Effector memory CD8-positive, alpha-beta T cell (primary cell): ENCODE measurements around the gene AUTS2.

ENCODE experiments used
- ATAC-seq: fragments of 150-1000 bp; cut with Tn5 transposase; replicated peaks from 2 replicates; pipeline ENCODE4 v1.10.0; 2021; ENCODE audit warnings: mild to moderate bottlenecking, moderate library complexity
- DNase-seq, 3 experiments: peaks; one replicate each; pipeline ENCODE4 v3.0.0; 2021
- H3K27ac Mint-ChIP-seq, 2 donors: one replicate each; pipeline ENCODE4 v1.8.0; 2022; ENCODE audit warnings: mild to moderate bottlenecking in 2 of 2, mixed read lengths in 2 of 2, moderate library complexity in 2 of 2
- H3K27me3 Mint-ChIP-seq, 2 donors: one replicate each; pipeline ENCODE4 v1.8.0; 2022; ENCODE audit warnings: mixed read lengths in 2 of 2
- H3K36me3 Mint-ChIP-seq: one replicate; pipeline ENCODE4 v1.8.0; 2022; ENCODE audit warnings: mild to moderate bottlenecking, moderate library complexity, mixed read lengths; ENCODE audit not compliant: insufficient read depth
- H3K4me1 Mint-ChIP-seq, 2 donors: one replicate each; pipeline ENCODE4 v1.8.0; 2022; ENCODE audit warnings: low read depth in 2 of 2, mixed read lengths in 2 of 2
- H3K4me3 Mint-ChIP-seq, 2 donors: one replicate each; pipeline ENCODE4 v1.8.0; 2022; ENCODE audit warnings: mild to moderate bottlenecking in 2 of 2, mixed read lengths in 2 of 2, moderate library complexity in 2 of 2
- H3K9me3 Mint-ChIP-seq, 2 donors: one replicate each; pipeline ENCODE4 v1.8.0; 2022; ENCODE audit warnings: mixed read lengths in 2 of 2

Gene AUTS2

GRCh38 chr7:70500261-70500660 is 902.0 kb downstream of the AUTS2 start:
- Mint-ChIP-seq H3K9me3 (no peaks in the 10 kb centered on the region), H3K4me3 (no peak overlapping the region), H3K27me3 (no peaks in the 10 kb centered on the region), H3K27ac (no peak overlapping the region), H3K4me1 (no peaks in the 10 kb centered on the region), H3K36me3 (no peaks in the 10 kb centered on the region)
- ATAC-seq (no peak), DNase-seq (no peak)

GRCh38 chr7:70502117-70502863 is 904.0 kb downstream of the AUTS2 start:
- no peak for DNase-seq
- H3K27ac Mint-ChIP-seq: peak overlapping the region in 1 of 2 donors; percentile 50
- no peak for ATAC-seq
- H3K4me1 Mint-ChIP-seq: peaks cover 0 to 2% of the 10 kb centered on the region in 2 donors
- H3K4me3 Mint-ChIP-seq: no peak overlapping the region
- H3K36me3 Mint-ChIP-seq: peaks cover 3% of the 10 kb centered on the region
- H3K9me3 Mint-ChIP-seq: no peaks in the 10 kb centered on the region
- no peaks in the 10 kb centered on the region for H3K27me3 Mint-ChIP-seq

GRCh38 chr7:70504254-70504653 is 906.0 kb downstream of the AUTS2 start:
- H3K36me3 Mint-ChIP-seq: peaks cover 3% of the 10 kb centered on the region
- no peak for ATAC-seq
- no peak overlapping the region for H3K4me3 Mint-ChIP-seq
- H3K4me1 Mint-ChIP-seq: peaks cover 0 to 2% of the 10 kb centered on the region in 2 donors
- no peaks in the 10 kb centered on the region for H3K9me3 Mint-ChIP-seq
- H3K27ac Mint-ChIP-seq: peak overlapping the region in 1 of 2 donors; percentile 5
- DNase-seq: no peak
- no peaks in the 10 kb centered on the region for H3K27me3 Mint-ChIP-seq

GRCh38 chr7:70505468-70505867 is 907.2 kb downstream of the AUTS2 start:
- Mint-ChIP-seq H3K9me3 (no peaks in the 10 kb centered on the region), H3K27me3 (no peaks in the 10 kb centered on the region), H3K27ac (peak overlapping the region in 1 of 2 donors; percentile 33), H3K4me3 (no peak overlapping the region), H3K36me3 (peaks cover 3% of the 10 kb centered on the region), H3K4me1 (peaks cover 0 to 2% of the 10 kb centered on the region in 2 donors)
- ATAC-seq (no peak), DNase-seq (no peak)

GRCh38 chr7:70505886-70506285 is 907.6 kb downstream of the AUTS2 start:
- Mint-ChIP-seq H3K27ac (peak overlapping the region in 1 of 2 donors; percentile 33), H3K27me3 (no peaks in the 10 kb centered on the region), H3K9me3 (no peaks in the 10 kb centered on the region), H3K4me3 (no peak overlapping the region), H3K4me1 (peaks cover 0 to 2% of the 10 kb centered on the region in 2 donors), H3K36me3 (peaks cover 3% of the 10 kb centered on the region)
- no peak for DNase-seq
- no peak for ATAC-seq

GRCh38 chr7:70506434-70506833 is 908.2 kb downstream of the AUTS2 start:
- no peaks in the 10 kb centered on the region for H3K9me3 Mint-ChIP-seq
- peak overlapping the region in 1 of 2 donors; percentile 33 for H3K27ac Mint-ChIP-seq
- H3K4me3 Mint-ChIP-seq: no peak overlapping the region
- peaks cover 3% of the 10 kb centered on the region for H3K36me3 Mint-ChIP-seq
- no peaks in the 10 kb centered on the region for H3K27me3 Mint-ChIP-seq
- DNase-seq (no peak), ATAC-seq (no peak)
- peaks cover 0 to 2% of the 10 kb centered on the region in 2 donors for H3K4me1 Mint-ChIP-seq

GRCh38 chr7:70512144-70512543 is 913.9 kb downstream of the AUTS2 start:
- H3K4me1 Mint-ChIP-seq: no peaks in the 10 kb centered on the region
- no peak overlapping the region for H3K4me3 Mint-ChIP-seq
- ATAC-seq (no peak), DNase-seq (no peak)
- H3K9me3 Mint-ChIP-seq: no peaks in the 10 kb centered on the region
- H3K27me3 Mint-ChIP-seq: peaks cover 0 to 6% of the 10 kb centered on the region in 2 donors
- H3K27ac Mint-ChIP-seq: no peak overlapping the region
- peaks cover 4% of the 10 kb centered on the region for H3K36me3 Mint-ChIP-seq

- H3K27ac Mint-ChIP-seq: no peak overlapping the region
- H3K9me3 Mint-ChIP-seq: no peaks in the 10 kb centered on the region
- no peak overlapping the region for H3K4me3 Mint-ChIP-seq
- H3K36me3 Mint-ChIP-seq: peaks cover 4% of the 10 kb centered on the region
- DNase-seq: no peak
- H3K4me1 Mint-ChIP-seq: no peaks in the 10 kb centered on the region
- ATAC-seq: no peak
- H3K27me3 Mint-ChIP-seq: peaks cover 0 to 6% of the 10 kb centered on the region in 2 donors
Observed at GRCh38 chr7:70512761-70513160, 914.5 kb downstream of the AUTS2 start.

- DNase-seq (no peak), ATAC-seq (no peak)
- Mint-ChIP-seq H3K9me3 (no peaks in the 10 kb centered on the region), H3K36me3 (peaks cover under 1% of the 10 kb centered on the region), H3K4me1 (no peaks in the 10 kb centered on the region), H3K27me3 (peaks cover 7 to 10% of the 10 kb centered on the region in 2 donors), H3K27ac (no peak overlapping the region), H3K4me3 (no peak overlapping the region)
Observed at GRCh38 chr7:70520611-70521010, 922.3 kb downstream of the AUTS2 start.

GRCh38 chr7:70523249-70523988 is 925.1 kb downstream of the AUTS2 start:
- no peak overlapping the region for H3K27ac Mint-ChIP-seq
- H3K4me1 Mint-ChIP-seq: no peaks in the 10 kb centered on the region
- DNase-seq: no peak
- H3K27me3 Mint-ChIP-seq: peaks cover 15 to 18% of the 10 kb centered on the region in 2 donors
- no peak overlapping the region for H3K4me3 Mint-ChIP-seq
- H3K9me3 Mint-ChIP-seq: no peaks in the 10 kb centered on the region
- ATAC-seq: no peak
- no peaks in the 10 kb centered on the region for H3K36me3 Mint-ChIP-seq

GRCh38 chr7:70523989-70524351 is 925.7 kb downstream of the AUTS2 start:
- H3K4me3 Mint-ChIP-seq: no peak overlapping the region
- no peaks in the 10 kb centered on the region for H3K4me1 Mint-ChIP-seq
- H3K36me3 Mint-ChIP-seq: no peaks in the 10 kb centered on the region
- H3K27me3 Mint-ChIP-seq: peaks cover 18 to 19% of the 10 kb centered on the region in 2 donors
- H3K9me3 Mint-ChIP-seq: no peaks in the 10 kb centered on the region
- no peak overlapping the region for H3K27ac Mint-ChIP-seq
- ATAC-seq (no peak), DNase-seq (no peak)

- Mint-ChIP-seq H3K9me3 (no peaks in the 10 kb centered on the region), H3K27ac (no peak overlapping the region), H3K36me3 (no peaks in the 10 kb centered on the region), H3K27me3 (peaks cover 11 to 12% of the 10 kb centered on the region in 2 donors), H3K4me3 (no peak overlapping the region), H3K4me1 (no peaks in the 10 kb centered on the region)
- no peak for ATAC-seq
- no peak for DNase-seq
Observed at GRCh38 chr7:70525991-70526390, 927.7 kb downstream of the AUTS2 start.

- ATAC-seq: no peak
- Mint-ChIP-seq H3K4me3 (no peak overlapping the region), H3K4me1 (no peaks in the 10 kb centered on the region), H3K36me3 (peaks cover 4% of the 10 kb centered on the region), H3K9me3 (no peaks in the 10 kb centered on the region), H3K27me3 (peaks cover 10 to 11% of the 10 kb centered on the region in 2 donors), H3K27ac (no peak overlapping the region)
- no peak for DNase-seq
Observed at GRCh38 chr7:70527520-70528115, 929.3 kb downstream of the AUTS2 start.

- DNase-seq: no peak
- no peak for ATAC-seq
Observed at GRCh38 chr7:70529436-70529835, 931.2 kb downstream of the AUTS2 start.

More at GRCh38 chr7:70529436-70529835, 931.2 kb downstream of the AUTS2 start:
- no peaks in the 10 kb centered on the region for H3K9me3 Mint-ChIP-seq
- H3K36me3 Mint-ChIP-seq: peaks cover 4% of the 10 kb centered on the region
- no peak overlapping the region for H3K27ac Mint-ChIP-seq
- H3K4me1 Mint-ChIP-seq: no peaks in the 10 kb centered on the region
- no peak overlapping the region for H3K4me3 Mint-ChIP-seq
- H3K27me3 Mint-ChIP-seq: peaks cover 10 to 11% of the 10 kb centered on the region in 2 donors
